Measurements from ENCODE around the gene SPATA19. TPM values are rescaled to one million over a fixed set of nuclear protein-coding genes. Genes with fewer than 3 reads are reported as not detected.

The SPATA19 gene
- polyA plus RNA-seq, 12 donors = not detected

Other genes with a start within 250 kb of the SPATA19 start
- 10 to 100 TPM in 11 of 12 donors, not detected in 1; 10.0 to 24.4 (median 13.5) TPM for gene IGSF9B, start 111.5 kb upstream of the SPATA19 start, polyA plus RNA-seq (ENCODE audit: insufficient read length in 12 of 12)
- 100 to 1,000 TPM in 10 of 12 donors, 10 to 100 TPM in 2; 86.8 to 171 (median 126) TPM for gene JAM3, start 223.6 kb upstream of the SPATA19 start, polyA plus RNA-seq (ENCODE audit: insufficient read length in 12 of 12)